ENCODE data around the gene HLA-DMA.

GRCh38 chr6:32984622-32985389 is 31.9 kb upstream of the HLA-DMA start:
- TF ChIP-seq CTCF (conservative IDR thresholded peaks at IDR 0.05; ENCODE audit: low read depth, low read length) (peak; percentile 93), RFX5 (IDR thresholded peaks at IDR 0.05; ENCODE audit: low read depth, low read length) (no peak), ELK1 (IDR thresholded peaks at IDR 0.05; ENCODE audit: borderline replicate concordance, low read depth, low read length) (no peak), MAFK (IDR thresholded peaks at IDR 0.05; ENCODE audit: low read depth, low read length) (no peak), POLR2A (IDR thresholded peaks at IDR 0.05; ENCODE audit: low read depth, low read length) (no peak), CEBPB (IDR thresholded peaks at IDR 0.05; ENCODE audit: low read depth, low read length) (no peak), BHLHE40 (IDR thresholded peaks at IDR 0.05; ENCODE audit: low read depth, low read length) (no peak), RCOR1 (IDR thresholded peaks at IDR 0.05; ENCODE audit: insufficient replicate concordance, low read length) (no peak), RAD21 (IDR thresholded peaks at IDR 0.05; ENCODE audit: low read length) (peak; percentile 97), USF2 (IDR thresholded peaks at IDR 0.05; ENCODE audit: low read depth, low read length) (no peak), MAZ (IDR thresholded peaks at IDR 0.05; ENCODE audit: borderline replicate concordance, low read depth, low read length) (peak; percentile 28; the same call in 1 of the 2 replicates), CHD1 (IDR thresholded peaks at IDR 0.05; ENCODE audit: low read depth, low read length) (no peak)
